HG02852 (cell line): ENCODE results near the gene QSOX1.

ENCODE experiments used
- ATAC-seq: cut with Tn5 transposase; IDR thresholded peaks from one replicate; pipeline ENCODE4 v1.9.1; 2021; ENCODE audit warnings: mild to moderate bottlenecking, moderate library complexity; ENCODE audit not compliant: unreplicated experiment

The QSOX1 gene

GRCh38 chr1:180248731-180249681, 94.3 kb downstream of the QSOX1 start:
- no peak for ATAC-seq

GRCh38 chr1:180249725-180250498, 95.2 kb downstream of the QSOX1 start:
- ATAC-seq, result no peak

GRCh38 chr1:180250499-180250770, 95.8 kb downstream of the QSOX1 start:
- ATAC-seq, result no peak

GRCh38 chr1:180250883-180251509, 96.3 kb downstream of the QSOX1 start:
- no peak for ATAC-seq

- ATAC-seq, result no peak
These were observed 97.0 kb downstream of the QSOX1 start for GRCh38 chr1:180251526-180252305.

GRCh38 chr1:180252638-180253536, 98.2 kb downstream of the QSOX1 start:
- ATAC-seq, result peak; percentile 72
